D721Med (cell line): Measurements from ENCODE around the gene TIMMDC1.

Experiments used
- DNase-seq: peaks from one replicate; pipeline ENCODE4 v3.0.0; 2011; ENCODE audit warnings: low spot score; ENCODE audit not compliant: insufficient read length
- FAIRE-seq: peaks from 2 replicates; lab custom pipeline; 2011; peaks lifted over from hg19 to GRCh38; lab: Jason Lieb, UNC
- CTCF ChIP-seq: IDR thresholded peaks from 2 replicates; pipeline ENCODE4 v1.5.1; 2012; ENCODE audit warnings: mild to moderate bottlenecking, control low read depth; ENCODE audit not compliant: insufficient read depth; ENCODE audit errors: missing control alignments

Gene TIMMDC1

DNA sequence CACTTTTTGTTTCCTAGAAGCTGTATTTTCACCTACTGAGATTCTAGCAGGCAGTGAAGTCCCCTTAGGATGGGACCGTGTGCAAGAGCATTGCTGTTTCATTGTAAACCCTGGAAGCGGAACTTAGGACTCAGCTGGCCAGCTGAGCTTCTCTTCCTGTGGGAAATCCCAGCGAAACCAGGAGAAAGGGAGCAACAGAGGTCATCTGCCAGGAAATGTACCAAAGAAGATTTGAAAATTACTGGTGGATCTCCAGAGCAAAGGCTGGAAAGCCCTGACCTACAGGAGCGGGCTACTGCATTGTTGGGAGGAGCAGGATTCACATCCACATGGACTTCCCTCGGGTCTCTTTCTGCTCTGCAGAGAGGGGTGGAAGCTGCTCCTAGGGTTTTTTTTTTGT, 73.3 kb downstream of the TIMMDC1 start:
- FAIRE-seq (no peak), DNase-seq (no peak)
- no peak for TF ChIP-seq CTCF
